ENCODE measurements around the gene HS6ST3.
"Not testable (repeated sequence)": the region's sequence is repeated elsewhere in the genome, so short reads cannot be mapped to it uniquely, and the experiment has no call there.

HS6ST3 gene

GRCh38 chr13:96080676-96081075 lies 9.2 kb upstream of the HS6ST3 start:
- Mint-ChIP-seq H3K4me3 (no peak overlapping the region), H3K27me3 (peaks cover 4% of the 10 kb centered on the region), H3K9me3 (peaks cover 5% of the 10 kb centered on the region), H3K27ac (no peak overlapping the region), H3K36me3 (ENCODE audit: low read depth) (no peaks in the 10 kb centered on the region), H3K4me1 (no peaks in the 10 kb centered on the region)
- no peak for ATAC-seq
- no peak for DNase-seq

- Mint-ChIP-seq H3K4me1 (no peaks in the 10 kb centered on the region), H3K36me3 (ENCODE audit: low read depth) (no peaks in the 10 kb centered on the region), H3K27ac (no peak overlapping the region), H3K27me3 (peaks cover 4% of the 10 kb centered on the region), H3K9me3 (peaks cover 5% of the 10 kb centered on the region), H3K4me3 (no peak overlapping the region)
- DNase-seq (no peak), ATAC-seq (no peak)
These were observed 8.0 kb upstream of the HS6ST3 start for GRCh38 chr13:96081888-96082287.

- H3K9me3 Mint-ChIP-seq, result peaks cover 5% of the 10 kb centered on the region
- peaks cover 7% of the 10 kb centered on the region for H3K27me3 Mint-ChIP-seq
- H3K4me3 Mint-ChIP-seq, result no peak overlapping the region
- no peaks in the 10 kb centered on the region for H3K36me3 Mint-ChIP-seq (ENCODE audit: low read depth)
- no peaks in the 10 kb centered on the region for H3K4me1 Mint-ChIP-seq
- DNase-seq (no peak), ATAC-seq (no peak)
- H3K27ac Mint-ChIP-seq, result no peak overlapping the region
These were observed 7.3 kb upstream of the HS6ST3 start for GRCh38 chr13:96082640-96083039.

DNA sequence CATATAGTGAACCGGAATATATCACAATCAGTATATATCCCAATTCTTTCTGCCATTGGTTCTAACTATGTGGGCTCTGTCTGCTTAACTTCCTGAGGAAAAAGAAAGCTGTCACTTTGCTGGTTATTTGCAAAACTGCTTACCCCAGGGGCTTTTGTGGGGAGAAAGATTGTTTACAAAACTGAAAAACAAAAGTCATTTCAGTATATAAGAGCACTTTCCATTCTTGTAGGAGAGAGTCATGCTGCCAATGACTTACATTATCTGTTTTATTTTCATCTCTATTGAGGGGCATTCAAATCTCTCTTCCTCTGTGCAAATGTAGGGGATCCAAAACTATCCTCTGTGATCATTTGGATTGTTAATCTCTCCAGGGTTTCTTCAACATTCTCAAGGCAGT lies 3.2 kb upstream of the HS6ST3 start:
- Mint-ChIP-seq H3K4me1 (no peaks in the 10 kb centered on the region), H3K9me3 (peaks cover 5% of the 10 kb centered on the region), H3K4me3 (no peak overlapping the region), H3K36me3 (ENCODE audit: low read depth) (no peaks in the 10 kb centered on the region), H3K27me3 (peaks cover 33% of the 10 kb centered on the region), H3K27ac (no peak overlapping the region)
- no peak for ATAC-seq
- DNase-seq, result no peak

GRCh38 chr13:96089139-96089538 lies 768 bp upstream of the HS6ST3 start:
- DNase-seq (no peak), ATAC-seq (no peak)
- Mint-ChIP-seq H3K27ac (no peak overlapping the region), H3K9me3 (peaks cover 5% of the 10 kb centered on the region), H3K27me3 (peaks cover 52% of the 10 kb centered on the region), H3K4me1 (no peaks in the 10 kb centered on the region), H3K36me3 (ENCODE audit: low read depth) (no peaks in the 10 kb centered on the region), H3K4me3 (no peak overlapping the region)

- H3K27me3 Mint-ChIP-seq, result peaks cover 51% of the 10 kb centered on the region
- DNase-seq (peak; percentile 5), ATAC-seq (peak; percentile 37)
These were observed 564 bp downstream of the HS6ST3 start for GRCh38 chr13:96090240-96091101.

DNA sequence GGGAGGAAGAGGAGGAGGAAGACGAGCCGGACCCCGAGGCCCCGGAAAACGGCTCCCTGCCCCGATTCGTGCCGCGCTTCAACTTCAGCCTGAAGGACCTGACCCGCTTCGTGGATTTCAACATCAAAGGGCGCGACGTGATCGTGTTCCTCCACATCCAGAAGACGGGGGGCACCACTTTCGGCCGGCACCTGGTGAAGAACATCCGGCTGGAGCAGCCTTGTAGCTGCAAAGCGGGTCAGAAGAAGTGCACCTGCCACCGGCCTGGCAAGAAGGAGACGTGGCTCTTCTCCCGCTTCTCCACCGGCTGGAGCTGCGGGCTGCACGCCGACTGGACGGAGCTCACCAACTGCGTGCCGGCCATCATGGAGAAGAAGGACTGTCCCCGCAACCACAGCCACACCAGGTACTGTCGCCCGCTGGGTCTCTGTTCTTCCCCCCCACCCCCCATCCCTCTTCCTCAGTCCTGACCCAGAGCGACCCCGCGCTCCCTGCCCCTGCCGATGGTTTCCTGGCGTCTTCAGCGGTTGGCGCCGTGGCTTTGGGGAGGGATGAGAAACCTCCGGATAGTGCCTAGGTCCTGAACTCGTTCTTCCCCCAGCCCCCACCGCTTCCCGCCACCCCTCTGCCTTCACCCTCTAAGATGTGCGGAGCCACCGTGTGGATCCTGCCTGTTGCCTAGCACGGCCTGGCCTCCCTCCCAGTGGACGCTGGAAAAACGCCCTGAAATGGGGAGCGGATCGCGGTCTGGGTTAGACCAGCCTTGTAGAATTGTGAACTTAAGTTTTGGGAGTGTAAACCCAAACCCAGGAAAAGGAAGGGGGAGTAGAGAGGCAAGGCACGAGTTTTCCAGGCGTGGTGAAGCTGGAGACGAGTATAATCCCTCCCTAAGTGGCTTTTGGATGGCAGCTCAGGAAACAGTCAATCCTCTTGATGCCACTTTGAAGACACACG lies 1.5 kb downstream of the HS6ST3 start:
- no peak for ATAC-seq
- H3K9me3 Mint-ChIP-seq, result no peaks in the 10 kb centered on the region
- DNase-seq, result no peak
- peaks cover 51% of the 10 kb centered on the region for H3K27me3 Mint-ChIP-seq
- no peak overlapping the region for H3K27ac Mint-ChIP-seq
- no peak overlapping the region for H3K4me3 Mint-ChIP-seq
- no peaks in the 10 kb centered on the region for H3K36me3 Mint-ChIP-seq (ENCODE audit: low read depth)
- no peaks in the 10 kb centered on the region for H3K4me1 Mint-ChIP-seq

More at GRCh38 chr13:96090240-96091101, 564 bp downstream of the HS6ST3 start:
- no peak overlapping the region for H3K4me3 Mint-ChIP-seq
- no peaks in the 10 kb centered on the region for H3K4me1 Mint-ChIP-seq
- no peaks in the 10 kb centered on the region for H3K9me3 Mint-ChIP-seq
- no peak overlapping the region for H3K27ac Mint-ChIP-seq
- no peaks in the 10 kb centered on the region for H3K36me3 Mint-ChIP-seq (ENCODE audit: low read depth)

GRCh38 chr13:96093296-96094006 lies 3.5 kb downstream of the HS6ST3 start:
- no peak for DNase-seq
- Mint-ChIP-seq H3K9me3 (no peaks in the 10 kb centered on the region), H3K4me1 (no peaks in the 10 kb centered on the region), H3K36me3 (ENCODE audit: low read depth) (no peaks in the 10 kb centered on the region), H3K27me3 (peaks cover 45% of the 10 kb centered on the region), H3K4me3 (no peak overlapping the region), H3K27ac (no peak overlapping the region)
- ATAC-seq, result no peak

GRCh38 chr13:96100457-96101220 lies 10.7 kb downstream of the HS6ST3 start:
- Mint-ChIP-seq H3K4me1 (no peaks in the 10 kb centered on the region), H3K36me3 (ENCODE audit: low read depth) (no peaks in the 10 kb centered on the region), H3K27ac (no peak overlapping the region), H3K9me3 (no peaks in the 10 kb centered on the region), H3K4me3 (no peak overlapping the region), H3K27me3 (peaks cover 2% of the 10 kb centered on the region)
- DNase-seq (no peak), ATAC-seq (no peak)

GRCh38 chr13:96104516-96104915 lies 14.6 kb downstream of the HS6ST3 start:
- no peak for ATAC-seq
- Mint-ChIP-seq H3K4me3 (no peak overlapping the region), H3K36me3 (ENCODE audit: low read depth) (no peaks in the 10 kb centered on the region), H3K27ac (no peak overlapping the region), H3K4me1 (no peaks in the 10 kb centered on the region), H3K27me3 (no peaks in the 10 kb centered on the region), H3K9me3 (peaks cover 17% of the 10 kb centered on the region)
- DNase-seq, result no peak

- not testable (repeated sequence) for H3K4me3 Mint-ChIP-seq; H3K4me1 Mint-ChIP-seq; H3K36me3 Mint-ChIP-seq (ENCODE audit: low read depth); H3K27me3 Mint-ChIP-seq; H3K27ac Mint-ChIP-seq; DNase-seq; ATAC-seq
- H3K9me3 Mint-ChIP-seq, result peaks cover 23% of the 10 kb centered on the region
These were observed 18.2 kb downstream of the HS6ST3 start for GRCh38 chr13:96108072-96108471.

GRCh38 chr13:96109125-96109524 lies 19.2 kb downstream of the HS6ST3 start:
- Mint-ChIP-seq H3K4me1 (no peaks in the 10 kb centered on the region), H3K27ac (no peak overlapping the region), H3K4me3 (no peak overlapping the region), H3K36me3 (ENCODE audit: low read depth) (no peaks in the 10 kb centered on the region), H3K9me3 (peaks cover 23% of the 10 kb centered on the region), H3K27me3 (no peaks in the 10 kb centered on the region)
- ATAC-seq (no peak), DNase-seq (no peak)

- Mint-ChIP-seq H3K4me3 (no peak overlapping the region), H3K27me3 (no peaks in the 10 kb centered on the region), H3K36me3 (ENCODE audit: low read depth) (no peaks in the 10 kb centered on the region), H3K27ac (no peak overlapping the region), H3K4me1 (no peaks in the 10 kb centered on the region), H3K9me3 (peaks cover 17% of the 10 kb centered on the region)
- DNase-seq (no peak), ATAC-seq (no peak)
These were observed 23.0 kb downstream of the HS6ST3 start for GRCh38 chr13:96112936-96113335.

- not testable (repeated sequence) for H3K27me3 Mint-ChIP-seq; H3K4me1 Mint-ChIP-seq; H3K27ac Mint-ChIP-seq; H3K9me3 Mint-ChIP-seq; H3K36me3 Mint-ChIP-seq (ENCODE audit: low read depth); H3K4me3 Mint-ChIP-seq; ATAC-seq; DNase-seq
These were observed 25.5 kb downstream of the HS6ST3 start for GRCh38 chr13:96115368-96115767.

All from activated naive CD8-positive, alpha-beta T cell treated with anti-CD3 and anti-CD28 coated beads, Interleukin-2, amount 50 U/mL, for 24 hours (primary cell).